HG02852 (cell line): Measurements from ENCODE around the gene CGB1.
"Not testable (repeated sequence)": the region's sequence is repeated elsewhere in the genome, so short reads cannot be mapped to it uniquely, and the experiment has no call there.

ENCODE experiments used
- ATAC-seq: cut with Tn5 transposase; IDR thresholded peaks from one replicate; pipeline ENCODE4 v1.9.1; 2021; ENCODE audit warnings: mild to moderate bottlenecking, moderate library complexity; ENCODE audit not compliant: unreplicated experiment

CGB1 gene

DNA sequence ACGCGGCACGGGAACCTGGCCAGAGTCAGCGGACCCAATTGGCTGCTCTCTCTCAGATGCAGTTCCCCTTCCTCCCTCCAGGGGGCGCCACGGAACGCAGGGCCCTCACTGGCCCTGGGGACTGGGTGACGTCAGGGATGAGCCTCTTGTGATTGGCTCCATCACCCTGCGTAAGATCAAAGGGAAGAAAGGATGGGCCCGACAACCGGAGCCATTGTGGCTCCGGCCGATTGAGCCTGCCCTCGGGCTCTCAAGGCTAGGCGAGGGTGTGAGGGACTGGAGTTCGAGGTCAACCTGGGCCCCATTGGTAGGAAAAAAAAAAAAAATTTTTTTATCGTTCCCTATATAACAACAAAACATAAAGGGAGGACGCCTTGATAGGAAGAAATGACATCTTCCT, at the start of gene CGB1:
TSS of gene CGB1 (minus strand) at position 81 of the 400 bp plus-strand sequence. CDS start 184 bp downstream, outside the sequence.
- not testable (repeated sequence) for ATAC-seq

DNA sequence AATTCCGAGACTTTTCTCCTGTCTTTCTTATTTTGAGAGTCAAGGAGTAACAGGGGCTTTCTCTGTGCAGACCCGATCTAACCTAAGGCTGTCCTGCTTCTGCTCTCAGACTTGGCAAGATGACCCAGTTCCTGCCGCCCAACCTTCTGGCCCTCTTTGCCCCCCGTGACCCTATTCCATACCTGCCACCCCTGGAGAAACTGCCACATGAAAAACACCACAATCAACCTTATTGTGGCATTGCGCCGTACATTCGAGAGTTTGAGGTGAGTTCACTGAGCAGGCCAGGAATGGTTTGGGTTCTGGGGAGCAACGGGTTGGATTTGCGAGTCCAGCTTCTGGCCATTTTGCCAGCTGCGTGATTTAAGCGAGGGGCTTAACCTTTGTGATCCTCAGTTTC, 49.6 kb upstream of the CGB1 start:
- no peak for ATAC-seq

DNA sequence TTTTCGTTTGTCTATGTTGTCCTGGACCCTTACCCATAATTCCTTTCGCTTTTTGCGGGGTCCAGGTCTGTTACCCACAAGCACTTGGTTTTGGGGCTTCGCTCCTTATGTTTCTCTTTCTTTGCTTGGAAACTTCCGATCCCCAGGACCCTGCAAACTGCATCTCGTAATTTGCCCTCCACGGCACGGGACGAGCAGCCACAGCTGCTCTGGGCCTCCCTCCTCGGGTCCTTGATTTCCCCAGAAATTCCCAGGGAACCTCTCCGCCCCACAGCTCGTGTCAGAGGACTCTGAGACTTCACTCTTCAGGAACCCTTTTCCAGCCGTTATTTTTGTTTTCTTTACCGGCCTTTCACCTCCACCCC, 49.2 kb upstream of the CGB1 start:
- peak; percentile 2 for ATAC-seq

DNA sequence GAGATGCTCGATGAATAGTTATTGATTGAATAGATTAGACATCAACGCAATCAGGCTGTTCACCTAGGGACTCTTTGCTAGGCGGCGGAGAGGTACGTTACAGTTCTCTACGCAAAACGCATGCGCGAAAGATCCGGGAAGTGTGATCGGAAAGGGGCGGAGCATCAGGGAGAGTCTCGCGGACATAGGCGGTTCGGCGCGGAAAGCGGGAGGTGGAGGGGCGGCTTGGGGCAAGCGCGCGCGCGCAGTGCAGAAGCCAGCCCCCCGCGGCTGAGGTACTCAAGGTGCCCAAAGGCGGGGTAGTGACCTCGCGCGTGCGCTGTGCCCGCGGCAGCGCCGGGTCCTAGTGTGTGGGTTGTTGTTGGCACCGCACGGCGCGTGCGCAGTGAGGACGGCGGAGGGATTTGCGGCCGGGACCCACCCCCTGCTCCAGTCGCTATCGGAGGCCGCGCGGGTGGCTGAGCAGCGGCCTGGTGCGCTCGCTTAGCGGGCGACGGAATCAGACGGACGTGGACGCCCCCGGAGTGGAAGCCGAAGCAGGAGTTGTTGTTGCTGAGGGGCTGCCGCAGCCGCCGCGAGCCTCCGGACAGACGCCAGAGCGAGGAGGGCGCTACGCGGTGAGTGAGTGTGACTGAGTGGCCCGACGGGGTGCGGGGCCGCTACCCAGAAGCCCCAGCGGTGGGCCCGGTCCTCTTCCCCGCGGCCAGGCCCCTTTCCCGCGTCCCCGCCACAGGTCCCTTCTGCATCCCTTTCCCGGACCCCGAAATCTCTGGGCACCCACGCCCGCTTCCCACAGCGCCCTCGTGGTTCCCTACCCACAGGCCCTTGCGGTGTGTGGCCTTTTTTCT, 48.5 kb upstream of the CGB1 start, which contains the start of gene SNRNP70:
TSS of gene SNRNP70 (plus strand) at position 432 of the 848 bp plus-strand sequence. CDS start 964 bp downstream, outside the sequence.
- ATAC-seq: peak; percentile 82

DNA sequence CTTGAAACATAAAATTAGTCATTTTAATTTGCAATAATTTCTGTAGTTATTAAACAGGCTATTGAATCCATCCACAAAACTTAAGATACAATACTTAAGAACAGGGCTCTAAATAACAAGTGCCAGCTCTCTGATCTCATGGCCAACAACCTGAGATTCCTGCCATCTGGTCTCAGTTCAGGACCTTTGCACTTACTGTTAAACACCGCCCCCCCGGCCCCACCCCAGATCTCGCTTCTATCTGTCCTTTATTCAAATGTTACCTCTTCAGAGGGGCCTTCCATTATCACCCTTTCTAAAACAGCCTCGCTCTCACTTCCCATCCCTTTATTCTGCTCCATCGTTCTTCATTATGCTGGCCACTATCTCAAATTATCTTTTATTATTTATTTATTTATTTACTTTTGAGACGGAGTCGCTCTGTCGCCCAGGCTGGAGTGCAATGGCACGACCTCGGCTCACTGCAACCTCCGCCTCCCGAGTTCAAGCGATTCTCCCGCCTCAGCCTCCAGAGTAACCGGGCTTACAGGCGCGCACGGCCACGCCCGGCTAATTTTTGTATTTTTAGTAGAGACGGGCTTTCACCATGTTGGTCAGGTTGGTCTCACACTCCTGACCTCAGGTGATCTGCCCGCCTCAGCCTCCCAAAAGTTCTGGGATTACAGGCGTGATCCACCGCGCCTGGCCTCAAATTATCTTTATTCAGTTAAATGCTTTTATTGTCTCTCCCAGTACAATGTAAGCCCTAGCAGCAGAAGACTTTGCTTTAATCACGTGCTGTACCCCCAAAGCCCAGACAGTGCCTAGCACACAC, 47.7 kb upstream of the CGB1 start:
- no peak for ATAC-seq

DNA sequence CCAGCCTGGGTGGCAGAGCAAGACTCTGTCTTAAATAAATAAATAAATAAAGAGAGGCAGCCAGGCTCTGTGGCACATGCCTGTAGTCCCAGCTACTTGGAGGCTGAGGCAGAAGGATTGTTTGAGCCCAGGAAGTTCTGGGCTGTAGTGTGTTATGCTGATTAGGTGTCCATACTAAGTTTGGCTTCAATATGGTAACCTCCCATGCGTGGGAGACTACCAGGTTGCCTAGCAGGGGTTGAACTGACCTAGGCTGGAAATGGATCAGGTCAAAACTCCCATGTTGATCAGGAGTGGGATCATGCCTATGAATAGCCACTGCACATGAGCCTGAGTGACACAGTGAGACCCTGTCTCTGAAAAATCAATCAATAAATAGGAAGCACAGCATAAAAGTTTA, 44.6 kb upstream of the CGB1 start:
- ATAC-seq: no peak

DNA sequence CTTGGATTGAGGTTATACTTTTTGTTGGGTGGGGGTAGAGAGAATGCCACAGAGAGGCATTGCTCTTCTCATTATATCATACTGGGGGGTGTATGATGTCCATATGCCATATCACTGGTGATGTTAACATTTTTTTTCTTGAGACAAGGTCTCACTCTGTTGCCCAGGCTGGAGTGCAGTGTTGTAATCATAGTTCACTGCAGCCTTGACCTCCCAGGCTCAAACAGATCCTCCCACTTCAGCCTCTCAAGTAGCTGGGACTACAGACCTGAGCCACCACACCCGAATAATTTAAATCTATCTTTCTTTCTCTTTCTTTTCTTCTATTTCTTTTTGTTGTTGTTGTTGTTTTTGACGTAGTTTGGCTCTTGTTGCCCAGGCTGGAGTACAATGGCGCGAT, 43.7 kb upstream of the CGB1 start:
- no peak for ATAC-seq

DNA sequence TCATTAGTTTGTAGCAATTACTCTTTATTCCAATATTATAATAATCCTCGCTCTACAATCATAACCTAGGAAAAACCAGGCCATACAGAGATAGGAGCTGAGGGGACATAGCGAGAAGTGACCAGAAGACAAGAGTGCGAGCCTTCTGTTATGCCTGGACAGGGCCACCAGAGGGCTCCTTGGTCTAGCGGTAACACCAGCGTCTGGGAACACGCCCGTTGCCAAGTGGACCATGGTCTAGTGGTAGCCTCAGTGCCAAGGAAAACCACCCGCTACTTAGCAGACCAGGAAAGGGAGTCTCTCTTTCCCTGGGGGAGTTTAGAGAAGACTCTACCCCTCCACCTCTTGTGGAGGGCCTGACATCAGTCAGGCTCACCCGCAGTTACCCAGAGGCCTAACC, 38.2 kb upstream of the CGB1 start:
- not testable (repeated sequence) for ATAC-seq

DNA sequence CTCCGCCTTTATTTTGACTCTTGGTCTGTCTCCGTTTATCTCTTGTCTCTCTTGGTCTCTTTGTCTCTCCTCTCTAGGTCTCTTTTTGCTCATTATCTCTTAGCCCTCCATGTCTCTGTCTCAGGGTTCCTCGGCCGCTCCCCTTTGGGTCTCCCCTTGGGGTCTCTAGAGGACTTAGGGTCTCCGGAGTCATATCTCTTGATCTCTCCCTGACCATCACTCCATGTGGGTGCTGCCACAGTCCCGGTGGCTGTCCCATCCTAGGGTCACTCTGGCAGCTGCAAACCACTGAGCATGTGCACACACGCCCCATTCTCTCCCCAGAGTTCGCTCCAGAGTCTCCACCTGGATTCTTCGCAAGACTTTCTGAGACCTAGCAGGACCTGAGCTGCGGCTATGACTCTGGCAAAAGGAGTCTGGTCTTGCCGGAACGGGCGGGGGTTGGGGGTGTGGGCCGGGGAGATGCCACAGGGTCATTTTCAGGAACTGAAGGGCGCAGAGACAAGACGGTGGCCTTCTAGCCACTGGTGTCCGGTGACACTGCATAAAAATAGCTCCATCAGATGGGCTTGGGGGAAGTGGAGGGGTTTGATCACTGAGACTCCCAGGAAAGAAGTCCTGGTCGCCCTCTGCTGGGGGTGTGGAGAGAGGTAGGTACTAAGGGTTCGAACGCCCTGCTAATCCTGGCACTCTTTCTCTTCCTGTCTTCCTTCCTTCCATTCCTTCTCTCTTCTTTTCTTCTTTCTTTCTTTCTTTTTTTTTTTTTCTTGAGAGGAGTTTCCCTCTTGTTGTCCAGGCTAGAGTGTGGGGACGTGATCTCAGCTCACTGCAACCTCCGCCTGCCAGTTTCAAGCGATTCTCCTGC, 37.1 kb upstream of the CGB1 start:
- ATAC-seq: no peak

DNA sequence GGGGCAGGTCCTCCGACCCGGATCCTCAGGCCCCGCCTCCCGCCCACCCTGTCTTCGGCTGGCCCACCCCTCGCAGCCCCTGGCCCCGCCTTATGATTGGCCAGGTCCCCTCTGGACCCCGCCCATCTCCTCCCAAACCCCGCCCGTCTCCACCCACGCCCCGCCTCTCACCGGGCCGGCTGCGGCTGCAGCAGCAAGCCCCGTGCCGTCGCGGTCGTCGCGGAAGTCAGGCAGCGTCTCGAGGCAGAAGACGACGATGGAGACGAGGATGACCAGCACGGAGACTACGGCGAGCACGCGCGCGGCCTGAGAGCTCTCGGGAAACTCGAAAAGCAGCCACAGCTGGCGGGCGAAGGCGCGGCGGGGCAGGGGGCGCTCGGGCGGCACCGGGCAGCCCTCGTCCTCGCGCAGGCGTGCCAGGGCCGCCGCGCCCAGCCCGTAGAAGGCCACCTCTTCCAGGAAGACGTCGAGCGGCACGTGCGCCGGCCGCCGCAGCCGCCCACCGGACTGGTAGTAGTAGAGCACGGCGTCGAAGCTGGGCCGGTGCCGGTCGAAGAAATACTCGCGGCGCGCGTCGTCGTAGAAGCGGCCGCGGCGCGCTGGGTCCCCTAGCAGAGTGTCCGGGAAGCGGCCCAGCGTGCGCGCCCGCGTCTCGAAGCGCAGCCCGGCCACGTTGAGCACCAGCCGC, 35.3 kb upstream of the CGB1 start:
- ATAC-seq: no peak

DNA sequence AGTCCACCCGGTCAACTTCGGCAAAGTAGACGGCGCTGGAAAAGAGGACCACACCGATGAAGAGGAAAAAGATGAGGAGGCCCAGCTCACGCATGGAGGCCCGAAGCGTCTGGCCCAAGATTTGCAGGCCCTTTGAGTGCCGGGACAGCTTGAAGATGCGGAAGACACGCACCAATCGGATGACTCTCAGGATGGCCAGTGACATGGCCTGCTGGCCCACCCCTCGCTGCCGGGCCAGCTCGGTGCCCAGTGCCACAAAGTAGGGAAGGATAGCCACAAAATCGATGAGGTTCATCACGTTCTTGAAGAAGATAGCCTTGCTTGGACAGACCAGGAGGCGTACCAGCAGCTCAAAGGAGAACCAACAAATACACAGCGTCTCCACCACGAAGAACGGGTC, 33.7 kb upstream of the CGB1 start:
- ATAC-seq: no peak

DNA sequence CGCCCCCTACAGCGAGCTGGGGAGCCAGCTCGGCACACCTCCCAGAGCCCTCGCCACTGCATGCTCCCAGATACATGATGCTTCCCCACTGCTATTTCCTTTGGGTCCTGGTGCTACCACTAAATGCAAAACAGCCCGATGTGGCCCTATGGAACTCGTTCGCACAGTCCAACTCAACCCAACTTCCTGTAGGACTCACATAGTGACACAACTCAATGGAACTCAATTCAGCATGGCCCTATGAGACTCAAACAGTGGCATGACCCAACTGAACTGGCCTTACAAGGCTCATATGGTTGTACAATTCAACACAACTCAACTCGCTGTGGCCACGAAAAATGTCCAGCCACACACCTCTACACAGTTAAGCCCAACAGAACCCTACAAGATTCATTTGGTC, 32.3 kb upstream of the CGB1 start:
- no peak for ATAC-seq

DNA sequence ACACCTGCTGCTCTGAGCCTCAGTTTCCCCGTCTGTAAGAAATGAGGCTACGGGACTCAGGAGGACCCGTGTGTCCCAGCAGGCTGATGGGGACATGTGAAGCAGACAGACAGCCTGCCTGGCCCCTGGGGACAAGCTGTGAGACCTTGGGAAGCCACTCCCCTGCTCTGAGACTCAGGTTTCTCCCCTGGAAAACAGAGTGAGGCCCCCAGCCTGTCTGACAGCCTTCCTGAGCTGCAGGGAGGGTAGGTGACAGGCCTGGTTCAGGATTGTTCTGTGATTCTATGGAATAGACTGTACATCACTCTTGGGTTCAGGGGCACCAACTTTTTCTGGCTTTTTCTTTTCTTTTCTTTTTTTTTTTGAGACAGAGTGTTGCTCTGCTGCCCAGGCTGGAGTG, 30.9 kb upstream of the CGB1 start:
- no peak for ATAC-seq

DNA sequence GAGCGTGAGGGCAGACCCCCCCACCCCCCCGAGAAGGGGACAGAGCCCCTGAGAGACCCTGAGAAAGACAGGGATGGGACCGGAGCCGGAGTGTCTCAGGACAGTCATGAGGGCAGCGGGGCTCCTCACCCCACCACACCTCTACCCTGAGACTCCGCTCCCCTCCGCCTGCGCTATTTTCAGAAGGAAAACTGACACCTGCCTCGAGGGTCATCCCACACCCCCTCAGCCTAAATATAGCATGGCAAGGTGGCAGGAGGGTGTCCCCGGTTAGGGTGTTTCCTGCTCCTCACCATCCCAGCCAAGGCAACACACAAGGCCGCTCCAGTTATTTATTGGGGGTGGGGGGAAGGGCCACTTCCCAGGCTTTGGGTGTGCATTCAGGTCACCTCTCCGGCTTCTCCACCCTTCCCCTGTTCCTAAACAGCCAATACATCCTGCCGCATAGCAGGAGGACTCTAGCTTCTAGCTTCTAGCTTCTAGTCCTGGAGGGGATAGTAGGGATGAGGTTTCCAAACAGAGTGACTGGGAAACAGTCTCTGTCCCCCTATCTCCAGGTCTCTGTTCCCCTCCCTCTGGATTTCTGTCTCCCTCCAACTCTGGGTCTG, 29.3 kb upstream of the CGB1 start:
- no peak for ATAC-seq

DNA sequence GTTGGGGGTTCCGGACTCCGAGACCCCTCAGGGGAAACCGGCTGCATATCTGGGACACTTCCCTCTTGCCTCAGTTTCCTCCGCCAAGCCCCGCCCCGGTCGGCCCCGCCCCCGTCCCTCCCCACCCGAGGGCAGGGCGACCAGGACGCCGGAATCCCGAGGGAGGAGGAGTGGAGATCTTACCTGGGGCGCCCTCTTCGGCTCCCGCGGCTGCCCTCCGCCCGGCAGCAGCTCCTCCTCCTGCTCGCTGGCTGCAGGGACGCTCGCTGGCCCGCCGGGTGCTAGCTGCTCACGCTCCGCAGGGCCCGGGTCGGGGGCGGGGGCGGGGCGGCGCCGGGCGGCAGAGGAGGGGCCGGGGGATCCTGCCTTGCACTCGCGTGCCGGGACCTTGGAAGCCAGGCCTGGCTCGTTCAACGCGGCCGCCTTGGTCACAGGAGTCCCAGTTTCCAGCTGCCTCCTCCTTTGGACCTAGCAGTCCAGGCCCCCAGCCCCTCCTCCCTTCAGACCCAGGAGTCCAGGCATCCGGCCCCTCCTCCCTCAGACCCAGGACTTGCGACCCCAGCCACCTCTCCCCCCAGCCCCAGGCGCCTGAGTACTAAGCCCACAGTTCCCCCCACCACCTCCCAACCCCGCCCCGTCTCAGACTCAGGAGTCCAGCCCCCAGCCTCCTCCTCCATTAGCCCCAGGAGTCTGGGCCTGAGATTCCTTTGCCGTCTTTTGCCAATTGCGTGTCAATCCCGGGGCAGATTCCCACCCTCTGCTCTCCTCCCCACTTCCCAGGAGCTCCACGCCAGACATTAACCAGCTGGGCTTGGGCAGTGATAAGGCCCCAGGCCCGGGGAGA, 28.3 kb upstream of the CGB1 start, which contains the start of gene NTF4:
TSS of gene NTF4 (minus strand) at position 51 of the 844 bp plus-strand sequence. CDS start 2,821 bp downstream, outside the sequence.
- ATAC-seq: no peak

DNA sequence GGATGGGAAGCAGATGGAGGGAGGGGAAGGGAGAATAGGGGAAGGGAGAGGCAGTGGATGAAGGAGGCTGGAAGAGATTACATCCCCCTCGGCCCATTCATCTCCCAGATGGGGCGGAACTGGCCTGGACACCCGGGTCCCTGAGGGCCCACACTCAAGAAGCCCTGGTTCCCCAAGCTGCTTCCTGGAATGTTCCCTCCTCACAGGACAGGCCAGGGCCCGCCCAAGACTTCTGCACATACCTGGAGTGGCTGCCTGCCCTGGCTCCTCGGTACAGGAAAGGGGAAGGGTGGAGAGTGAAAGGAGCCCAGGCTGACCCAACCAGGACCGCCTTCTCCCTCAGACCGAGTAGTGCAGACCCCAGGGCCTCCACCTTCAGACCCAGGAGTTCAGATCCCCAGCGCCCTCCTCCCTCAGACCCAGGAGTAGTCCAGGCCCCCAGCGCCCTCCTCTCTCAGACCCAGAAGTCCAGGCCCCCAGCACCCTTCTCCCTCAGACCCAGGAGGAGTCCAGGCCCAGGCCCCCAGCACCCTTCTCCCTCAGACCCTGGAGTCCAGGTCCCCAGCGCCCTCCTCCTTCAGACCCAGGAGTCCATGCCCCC, 27.4 kb upstream of the CGB1 start:
- ATAC-seq: no peak

DNA sequence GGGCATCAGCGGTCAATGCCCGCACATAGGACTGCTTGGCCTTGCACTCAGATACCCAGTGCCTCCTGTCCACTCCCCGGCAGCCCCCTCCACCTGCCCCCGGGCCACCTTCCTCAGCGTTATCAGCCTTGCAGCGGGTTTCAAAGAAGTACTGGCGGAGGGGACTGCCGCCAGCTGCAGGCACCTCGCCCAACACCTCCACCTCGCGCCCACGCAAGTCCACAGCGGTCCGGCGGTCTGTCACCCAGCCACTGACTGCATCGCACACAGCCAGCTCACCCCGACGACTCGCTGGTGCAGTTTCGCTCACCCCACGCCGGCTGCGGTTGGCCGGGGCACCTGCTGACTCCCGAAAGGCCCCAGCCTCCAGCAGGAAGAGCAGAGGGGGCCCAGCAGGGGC, 24.8 kb upstream of the CGB1 start:
- no peak for ATAC-seq

DNA sequence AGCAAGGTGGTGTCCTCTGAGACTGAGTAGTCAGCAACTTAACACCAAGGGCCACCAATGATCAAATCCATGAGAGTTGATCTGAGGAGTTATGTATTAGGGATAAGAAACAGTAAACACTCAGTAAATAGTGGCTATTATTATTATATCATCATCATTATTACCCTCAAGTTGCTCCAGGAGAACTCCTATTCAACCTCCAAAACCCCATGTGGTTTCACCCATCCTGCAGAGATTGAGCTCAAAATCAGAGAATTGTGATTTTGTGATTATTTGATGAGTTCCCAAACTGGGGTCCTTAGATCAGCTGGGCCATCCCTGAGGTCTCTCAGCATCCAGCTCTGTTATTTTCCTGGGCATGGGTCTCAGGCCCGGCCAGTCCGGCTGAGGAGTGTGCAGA, 24.3 kb upstream of the CGB1 start:
- no peak for ATAC-seq

DNA sequence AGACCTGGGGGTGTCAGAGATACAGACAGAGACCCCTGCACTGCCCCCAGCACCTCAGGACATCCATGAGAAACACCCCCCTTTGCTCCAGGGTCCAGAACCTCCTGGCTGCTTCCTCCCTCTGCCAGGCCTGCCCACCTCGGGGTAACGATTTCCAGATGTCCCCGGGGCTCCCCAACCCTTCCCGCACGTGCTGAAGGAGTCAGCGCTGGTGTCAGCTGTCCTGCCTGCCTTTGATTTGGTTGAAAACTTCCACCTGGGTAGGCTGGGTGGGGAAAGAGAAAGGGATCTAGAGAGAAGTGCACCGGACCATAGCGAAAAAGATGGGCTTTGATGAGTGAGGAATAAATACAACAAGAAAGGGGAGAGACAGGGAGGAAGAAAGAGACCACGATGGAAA, 22.4 kb upstream of the CGB1 start:
- no peak for ATAC-seq
